ENCODE results near the gene MT1HL1. TPM values are rescaled to one million over a fixed set of nuclear protein-coding genes. Genes with fewer than 3 reads are reported as not detected.

Gene MT1HL1
- total and polyA plus RNA-seq, 7 donors: not detected

DNA sequence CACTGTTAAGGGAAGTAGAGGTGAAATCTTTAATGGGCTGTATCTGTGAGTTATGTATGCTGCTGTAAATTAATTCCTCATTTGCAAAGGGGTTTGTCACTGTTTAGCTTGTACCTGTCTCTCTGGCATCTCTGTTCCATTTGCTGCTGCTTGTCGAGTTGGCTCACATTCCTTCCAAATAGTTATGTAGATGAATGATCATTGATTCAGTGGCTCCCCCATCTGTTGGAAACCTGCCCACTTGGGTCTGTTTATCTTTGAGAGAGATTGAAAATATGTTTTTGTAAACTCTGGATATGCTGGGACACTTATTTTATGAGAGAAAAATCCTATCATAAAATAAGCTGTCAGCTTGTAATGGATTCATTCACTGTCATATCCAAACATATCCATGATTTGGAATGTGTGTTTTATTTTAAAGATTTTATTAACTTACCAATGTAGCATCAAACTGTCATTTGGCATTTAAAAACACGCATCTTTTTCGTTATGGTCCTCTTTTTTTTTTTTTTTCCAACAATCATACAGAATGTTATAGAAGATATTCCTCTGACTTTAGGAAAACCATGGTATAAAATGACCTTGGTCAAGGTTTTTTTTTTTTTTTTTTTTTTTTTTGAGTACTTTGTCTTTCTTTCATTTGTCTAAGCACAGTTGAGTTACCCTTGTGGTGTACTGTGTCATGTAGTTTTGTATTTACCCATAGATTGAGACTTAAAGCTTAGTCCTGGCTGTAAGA is 41.2 kb upstream of the MT1HL1 start:
- Histone ChIP-seq H3K9me3 (no peaks in the 10 kb centered on the region), H3K27ac (no peak overlapping the region), H3K4me1 (peaks cover 0 to 40% (median 14%) of the 10 kb centered on the region in 4 donors), H3K27me3 (peaks cover 0 to 4% (median 0%) of the 10 kb centered on the region in 3 donors), H3K4me3 (no peak overlapping the region), H3K36me3 (no peaks in the 10 kb centered on the region)
- 25 to 32% methylated on average over 3 of the region's 3 CpGs for WGBS, 2 donors
- TF ChIP-seq POLR2AphosphoS5 (IDR thresholded peaks at IDR 0.05) (no peak), EP300 (IDR thresholded peaks at IDR 0.05) (no peak), POLR2A (IDR thresholded peaks at IDR 0.05) (no peak)
- TF ChIP-seq, protein P1, sequence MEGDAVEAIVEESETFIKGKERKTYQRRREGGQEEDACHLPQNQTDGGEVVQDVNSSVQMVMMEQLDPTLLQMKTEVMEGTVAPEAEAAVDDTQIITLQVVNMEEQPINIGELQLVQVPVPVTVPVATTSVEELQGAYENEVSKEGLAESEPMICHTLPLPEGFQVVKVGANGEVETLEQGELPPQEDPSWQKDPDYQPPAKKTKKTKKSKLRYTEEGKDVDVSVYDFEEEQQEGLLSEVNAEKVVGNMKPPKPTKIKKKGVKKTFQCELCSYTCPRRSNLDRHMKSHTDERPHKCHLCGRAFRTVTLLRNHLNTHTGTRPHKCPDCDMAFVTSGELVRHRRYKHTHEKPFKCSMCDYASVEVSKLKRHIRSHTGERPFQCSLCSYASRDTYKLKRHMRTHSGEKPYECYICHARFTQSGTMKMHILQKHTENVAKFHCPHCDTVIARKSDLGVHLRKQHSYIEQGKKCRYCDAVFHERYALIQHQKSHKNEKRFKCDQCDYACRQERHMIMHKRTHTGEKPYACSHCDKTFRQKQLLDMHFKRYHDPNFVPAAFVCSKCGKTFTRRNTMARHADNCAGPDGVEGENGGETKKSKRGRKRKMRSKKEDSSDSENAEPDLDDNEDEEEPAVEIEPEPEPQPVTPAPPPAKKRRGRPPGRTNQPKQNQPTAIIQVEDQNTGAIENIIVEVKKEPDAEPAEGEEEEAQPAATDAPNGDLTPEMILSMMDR (IDR thresholded peaks at IDR 0.05): no peak
- no peak for DNase-seq
- intact Hi-C loops (cut with DNase I): loop anchor here (10.0 kb wide), 1 partner anchor 339 kb away; no protein-coding TSS in a partner anchor

DNA sequence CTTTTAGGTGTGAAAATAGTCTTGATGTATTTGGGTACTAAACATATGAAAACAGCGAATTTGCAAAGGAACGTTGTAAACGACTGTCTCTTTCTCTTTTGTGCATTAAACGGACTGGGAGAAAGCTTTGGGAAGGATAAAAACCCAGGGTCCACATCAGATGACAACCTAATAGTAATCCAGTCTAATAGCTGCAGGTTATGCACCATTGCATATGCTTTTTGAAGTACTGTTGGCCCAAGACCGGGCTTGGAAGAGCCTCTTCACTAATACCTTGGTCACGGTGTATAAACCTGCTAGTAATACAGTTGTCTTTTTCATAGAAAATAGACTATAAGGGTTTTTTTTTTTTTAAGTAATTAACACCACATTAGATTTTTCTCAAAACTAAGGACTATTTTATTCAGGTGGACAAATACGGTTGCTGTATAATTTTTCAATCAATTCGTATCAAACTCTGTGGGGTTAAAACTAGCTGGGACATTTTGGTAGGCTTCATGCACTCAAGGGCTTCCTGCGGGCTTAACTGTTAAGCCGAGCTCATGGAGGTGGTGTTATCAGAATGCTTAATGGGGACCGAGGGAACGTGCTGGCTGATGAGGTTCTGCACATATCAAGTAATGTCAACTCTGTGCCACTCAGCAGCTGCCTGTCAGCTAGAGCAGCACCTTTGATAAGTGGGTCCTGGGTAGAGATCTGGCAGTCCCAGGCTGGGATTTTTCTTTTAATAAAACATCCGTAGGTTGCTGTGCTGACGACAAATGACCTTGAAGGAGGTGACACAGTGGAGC is 39.8 kb upstream of the MT1HL1 start:
- H3K36me3 ChIP-seq: no peaks in the 10 kb centered on the region
- 14 to 16% methylated on average over 14 of the region's 14 CpGs for WGBS, 2 donors
- intact Hi-C loops (cut with DNase I): loop anchor here (10.0 kb wide), 1 partner anchor 341 kb away; no protein-coding TSS in a partner anchor
- no peaks in the 10 kb centered on the region for H3K9me3 ChIP-seq
- peak overlapping the region in 3 of 4 donors; percentile 54 to 74 (median 71) for H3K4me3 ChIP-seq
- DNase-seq: no peak
- TF ChIP-seq EP300 (IDR thresholded peaks at IDR 0.05) (no peak), POLR2AphosphoS5 (IDR thresholded peaks at IDR 0.05) (no peak), POLR2A (IDR thresholded peaks at IDR 0.05) (no peak)
- TF ChIP-seq, protein P1 (IDR thresholded peaks at IDR 0.05): no peak
- peak overlapping the region in 2 of 4 donors; percentile 84 to 87 for H3K27ac ChIP-seq
- H3K27me3 ChIP-seq: peaks cover 0 to 4% (median 0%) of the 10 kb centered on the region in 3 donors
- H3K4me1 ChIP-seq: peaks cover 0 to 42% (median 14%) of the 10 kb centered on the region in 4 donors

DNA sequence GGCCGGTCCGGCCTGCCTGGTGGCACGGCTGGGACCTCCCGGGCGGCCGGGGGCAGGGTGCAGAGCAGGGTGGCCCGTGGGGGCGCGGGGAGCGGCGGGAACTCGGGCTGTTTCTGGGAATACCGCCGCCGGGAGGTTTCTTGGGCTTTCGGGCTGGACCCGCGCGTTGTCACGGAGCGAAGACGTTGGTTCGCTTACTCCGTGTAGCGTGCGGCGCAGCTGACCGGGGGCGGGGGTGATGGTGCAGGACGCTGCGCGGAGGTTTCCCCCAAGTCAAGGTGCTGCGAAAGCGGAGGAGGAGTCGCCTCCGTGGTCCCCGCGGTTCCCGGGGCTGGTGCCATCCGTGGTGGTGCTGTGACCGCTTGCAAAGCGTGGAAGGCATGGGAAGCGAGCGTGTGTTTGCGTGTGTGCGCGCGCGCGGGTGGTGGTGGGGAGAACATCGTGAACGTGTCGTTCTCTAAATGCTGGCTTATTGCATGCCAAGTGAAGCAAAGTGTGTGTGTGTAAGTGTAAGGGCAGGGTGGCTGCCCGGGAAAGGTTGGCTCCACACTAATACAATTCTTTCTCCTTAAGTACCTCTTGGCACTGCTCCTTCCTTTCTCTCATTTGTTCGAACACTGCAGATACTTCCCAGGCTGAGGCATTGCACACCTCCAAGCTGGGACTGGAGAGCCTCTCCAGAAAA is 38.8 kb upstream of the MT1HL1 start:
- WGBS, 2 donors: 2 to 12% methylated on average over 55 of the region's 55 CpGs
- no peak for DNase-seq
- TF ChIP-seq POLR2A (IDR thresholded peaks at IDR 0.05) (no peak), POLR2AphosphoS5 (IDR thresholded peaks at IDR 0.05) (peak in 2 of 4 donors; percentile 26 to 31)
- peak overlapping the region; percentile 40 to 74 (median 62) for H3K4me3 ChIP-seq
- H3K36me3 ChIP-seq: no peaks in the 10 kb centered on the region
- H3K4me1 ChIP-seq: peaks cover 0 to 42% (median 14%) of the 10 kb centered on the region in 4 donors
- intact Hi-C loops (cut with DNase I): loop anchor here (10.0 kb wide), 1 partner anchor 342 kb away; no protein-coding TSS in a partner anchor
- H3K27ac ChIP-seq: peak overlapping the region; percentile 48 to 87 (median 82)
- no peaks in the 10 kb centered on the region for H3K9me3 ChIP-seq
- H3K27me3 ChIP-seq: peaks cover 0 to 4% (median 0%) of the 10 kb centered on the region in 3 donors

DNA sequence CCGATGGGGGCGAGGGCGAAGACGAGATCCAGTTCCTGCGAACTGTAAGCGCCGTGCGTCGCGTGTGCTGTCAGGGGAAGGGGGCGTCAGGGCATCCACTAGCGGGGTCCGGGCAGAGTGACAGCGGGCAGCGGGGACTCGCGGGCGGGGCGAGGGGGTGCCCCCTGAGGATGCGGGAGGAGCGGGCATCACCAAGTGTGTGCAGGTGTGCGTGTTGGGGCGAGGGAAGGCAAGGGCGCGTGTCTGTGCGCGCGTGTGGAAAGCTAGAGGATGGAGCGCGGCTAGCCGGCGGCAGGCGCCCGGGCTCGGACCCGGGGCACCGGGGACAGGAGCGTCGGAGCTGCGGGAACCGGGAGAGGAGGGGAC is 38.3 kb upstream of the MT1HL1 start:
- Histone ChIP-seq H3K27ac (peak overlapping the region; percentile 48 to 87 (median 82)), H3K36me3 (no peaks in the 10 kb centered on the region), H3K4me1 (peaks cover 0 to 42% (median 14%) of the 10 kb centered on the region in 4 donors), H3K4me3 (peak overlapping the region; percentile 40 to 74 (median 62)), H3K27me3 (peaks cover 0 to 4% (median 0%) of the 10 kb centered on the region in 3 donors), H3K9me3 (no peaks in the 10 kb centered on the region)
- DNase-seq: no peak
- WGBS, 2 donors: 3 to 8% methylated on average over 41 of the region's 41 CpGs
- intact Hi-C loops (cut with DNase I): loop anchor here (10.0 kb wide), 1 partner anchor 342 kb away; no protein-coding TSS in a partner anchor
- TF ChIP-seq POLR2AphosphoS5 (IDR thresholded peaks at IDR 0.05) (no peak), POLR2A (IDR thresholded peaks at IDR 0.05) (no peak), EP300 (IDR thresholded peaks at IDR 0.05) (no peak)
- TF ChIP-seq, protein P1 (IDR thresholded peaks at IDR 0.05): no peak

Data from sigmoid colon (tissue), 7 donors.